Measurements from ENCODE around the gene CDH10.

The CDH10 gene

GRCh38 chr5:24480952-24481351, 163.8 kb downstream of the CDH10 start:
- DNase-seq (ENCODE audit: low spot score): no peak

- no peak for DNase-seq (ENCODE audit: low spot score)
Measured at GRCh38 chr5:24477958-24478357, 166.8 kb downstream of the CDH10 start.

GRCh38 chr5:24475101-24475500, 169.7 kb downstream of the CDH10 start:
- DNase-seq (ENCODE audit: low spot score): no peak

GRCh38 chr5:24474685-24475084, 170.1 kb downstream of the CDH10 start:
- DNase-seq (ENCODE audit: low spot score): no peak

GRCh38 chr5:24472518-24472917, 172.3 kb downstream of the CDH10 start:
- no peak for DNase-seq (ENCODE audit: low spot score)

GRCh38 chr5:24444414-24444813, 200.4 kb downstream of the CDH10 start:
- no peak for DNase-seq (ENCODE audit: low spot score)

- DNase-seq (ENCODE audit: low spot score): no peak
Measured at GRCh38 chr5:24439465-24439864, 205.3 kb downstream of the CDH10 start.
